GM12864 (cell line): Measurements from ENCODE around the gene CNKSR2.

Experiments
- DNase-seq: peaks from one replicate; pipeline ENCODE4 v3.0.0-alpha.2; 2011; ENCODE audit warnings: low read depth
- H3K4me3 ChIP-seq: 2 replicates; pipeline ENCODE4 v1.5.1; 2011; ENCODE audit warnings: mild to moderate bottlenecking, low read depth, low read length, control low read depth
- TF ChIP-seq, protein P1 (sequence below): IDR thresholded peaks from 2 replicates; pipeline ENCODE4 v1.5.1; 2011; ENCODE audit warnings: low read depth, mild to moderate bottlenecking, moderate library complexity, low read length, control low read depth, inconsistent platforms; ENCODE audit errors: missing control alignments

Gene CNKSR2

DNA sequence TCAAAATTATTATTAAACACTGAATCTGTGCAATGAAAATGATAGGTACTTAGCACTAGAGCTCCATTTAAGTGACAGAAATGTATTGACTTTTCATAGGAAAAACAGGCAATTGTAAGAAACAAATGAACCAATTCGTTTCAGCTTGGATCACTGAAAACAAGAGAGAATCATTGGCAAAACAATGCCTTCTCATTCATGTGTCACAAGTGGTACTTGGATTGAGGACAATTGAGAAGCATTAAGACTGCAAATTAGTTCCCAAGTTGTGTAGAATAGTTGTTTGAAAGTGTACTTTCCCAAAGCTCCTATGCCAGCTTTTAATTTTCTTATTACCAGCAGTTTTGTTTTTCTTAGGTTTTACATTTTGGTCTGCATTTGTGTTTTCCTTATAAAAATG is 20.6 kb downstream of the CNKSR2 start:
- TF ChIP-seq, protein P1, sequence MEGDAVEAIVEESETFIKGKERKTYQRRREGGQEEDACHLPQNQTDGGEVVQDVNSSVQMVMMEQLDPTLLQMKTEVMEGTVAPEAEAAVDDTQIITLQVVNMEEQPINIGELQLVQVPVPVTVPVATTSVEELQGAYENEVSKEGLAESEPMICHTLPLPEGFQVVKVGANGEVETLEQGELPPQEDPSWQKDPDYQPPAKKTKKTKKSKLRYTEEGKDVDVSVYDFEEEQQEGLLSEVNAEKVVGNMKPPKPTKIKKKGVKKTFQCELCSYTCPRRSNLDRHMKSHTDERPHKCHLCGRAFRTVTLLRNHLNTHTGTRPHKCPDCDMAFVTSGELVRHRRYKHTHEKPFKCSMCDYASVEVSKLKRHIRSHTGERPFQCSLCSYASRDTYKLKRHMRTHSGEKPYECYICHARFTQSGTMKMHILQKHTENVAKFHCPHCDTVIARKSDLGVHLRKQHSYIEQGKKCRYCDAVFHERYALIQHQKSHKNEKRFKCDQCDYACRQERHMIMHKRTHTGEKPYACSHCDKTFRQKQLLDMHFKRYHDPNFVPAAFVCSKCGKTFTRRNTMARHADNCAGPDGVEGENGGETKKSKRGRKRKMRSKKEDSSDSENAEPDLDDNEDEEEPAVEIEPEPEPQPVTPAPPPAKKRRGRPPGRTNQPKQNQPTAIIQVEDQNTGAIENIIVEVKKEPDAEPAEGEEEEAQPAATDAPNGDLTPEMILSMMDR, result no peak
- H3K4me3 ChIP-seq, result no peak overlapping the region
- no peak for DNase-seq

DNA sequence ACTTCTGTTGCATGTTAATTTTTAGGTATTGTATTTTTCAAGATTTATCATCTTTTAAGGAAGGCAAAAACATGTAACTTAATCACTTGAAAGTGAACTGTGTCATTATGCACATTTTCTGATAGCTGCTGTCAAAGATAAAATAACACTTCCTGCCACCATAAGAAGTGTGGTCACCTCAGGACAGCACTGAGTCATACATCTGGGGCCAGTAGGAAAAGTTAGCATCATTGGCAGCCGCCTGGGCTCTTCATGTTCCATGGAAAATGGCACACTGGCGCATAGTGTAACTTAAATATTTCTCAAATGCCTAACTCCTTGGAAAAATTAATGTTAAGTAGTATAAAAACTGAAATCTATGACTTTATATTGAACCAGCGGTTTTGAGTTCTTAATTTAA is 24.2 kb downstream of the CNKSR2 start:
- H3K4me3 ChIP-seq, result no peak overlapping the region
- no peak for DNase-seq
- TF ChIP-seq, protein P1, result no peak

DNA sequence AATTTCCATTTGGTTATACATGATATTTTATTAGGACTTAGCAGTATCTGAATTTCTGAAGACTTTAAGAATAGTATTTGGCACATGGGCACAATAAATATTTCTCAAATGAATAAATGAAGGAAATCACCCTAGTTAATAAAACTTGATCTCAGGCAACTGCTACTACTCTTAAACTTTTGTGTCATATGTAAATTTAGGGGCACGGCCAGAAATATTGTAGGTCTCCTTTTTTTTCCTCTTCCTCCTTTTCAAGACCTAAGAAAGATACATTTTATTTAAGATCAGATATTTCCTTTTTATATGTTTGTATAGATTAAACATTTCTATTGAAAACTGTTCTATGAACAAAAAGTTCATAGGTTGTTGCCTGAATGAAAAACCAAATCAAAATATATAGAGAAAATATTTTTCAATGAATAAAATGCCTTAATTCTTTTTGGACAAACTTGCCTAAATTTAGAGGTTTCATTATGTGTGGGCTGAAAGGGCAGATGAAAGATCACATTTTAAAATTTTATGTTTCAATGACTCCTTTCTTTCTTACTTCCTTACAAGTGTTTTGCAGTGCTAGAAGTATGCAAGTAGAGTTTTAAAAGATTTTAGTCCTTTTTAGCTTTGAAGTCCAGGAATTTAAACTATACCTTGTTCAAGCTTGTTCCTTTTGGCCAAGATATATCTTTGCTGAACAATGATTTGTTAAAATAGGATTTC is 26.3 kb downstream of the CNKSR2 start:
- TF ChIP-seq, protein P1, result no peak
- no peak overlapping the region for H3K4me3 ChIP-seq
- DNase-seq, result no peak

DNA sequence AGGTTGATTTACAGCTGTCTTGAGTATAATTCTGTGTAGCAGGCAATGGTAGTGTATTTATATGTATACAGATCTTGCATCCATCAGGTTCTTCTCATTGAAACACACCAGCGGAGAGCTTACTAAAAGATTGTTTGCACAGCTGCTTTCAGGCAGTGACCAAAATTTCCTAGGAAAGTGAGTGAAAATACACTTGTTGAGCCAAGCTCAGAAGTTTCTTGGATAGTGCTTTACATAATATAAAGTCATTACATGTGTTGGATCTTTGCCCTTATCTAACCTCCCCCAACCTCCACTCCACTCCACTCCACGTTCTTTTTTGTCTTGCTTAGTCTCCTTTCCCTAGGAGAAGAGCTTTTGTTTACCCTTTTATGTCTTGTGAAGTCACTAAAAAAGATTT is 34.1 kb downstream of the CNKSR2 start:
- TF ChIP-seq, protein P1, result no peak
- H3K4me3 ChIP-seq, result no peak overlapping the region
- no peak for DNase-seq

DNA sequence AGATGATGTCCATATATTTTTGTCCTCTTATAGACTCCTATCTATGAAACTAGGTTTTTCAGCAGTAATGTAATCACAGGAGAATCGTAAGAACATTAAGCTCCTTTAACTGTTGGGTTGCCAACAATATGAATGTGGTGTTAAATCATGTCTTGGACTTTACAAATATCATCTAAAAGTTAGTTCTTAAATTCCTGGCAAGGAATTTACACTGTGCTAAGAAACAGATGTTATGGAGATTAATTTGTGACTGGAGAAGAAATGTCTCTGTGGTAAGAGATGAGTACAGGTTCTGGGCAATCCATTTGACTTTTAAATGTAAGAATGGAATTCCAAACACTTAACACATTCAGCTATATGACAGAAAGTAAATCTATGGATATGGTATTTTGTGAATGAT is 34.6 kb downstream of the CNKSR2 start:
- TF ChIP-seq, protein P1, result no peak
- no peak overlapping the region for H3K4me3 ChIP-seq
- no peak for DNase-seq

DNA sequence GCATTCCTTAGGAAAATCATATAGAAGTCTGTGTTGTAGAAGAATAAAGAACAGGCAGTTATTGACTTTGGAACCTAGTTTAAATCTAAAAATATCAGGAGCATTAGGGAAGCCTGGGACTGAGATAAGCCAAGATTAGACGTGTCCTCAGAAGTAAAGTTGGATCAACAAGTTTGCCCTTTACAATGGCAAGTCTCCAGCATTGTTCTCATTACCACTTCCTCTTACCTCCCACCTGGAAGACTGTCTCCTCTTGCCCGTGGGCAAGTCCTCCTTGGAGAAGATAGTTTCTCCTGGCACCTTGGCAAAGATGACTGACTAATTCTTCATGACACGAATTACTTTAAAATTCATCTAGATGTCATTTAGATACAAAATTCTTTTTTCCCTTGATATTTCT is 37.8 kb downstream of the CNKSR2 start:
- no peak overlapping the region for H3K4me3 ChIP-seq
- no peak for DNase-seq
- TF ChIP-seq, protein P1, result no peak

DNA sequence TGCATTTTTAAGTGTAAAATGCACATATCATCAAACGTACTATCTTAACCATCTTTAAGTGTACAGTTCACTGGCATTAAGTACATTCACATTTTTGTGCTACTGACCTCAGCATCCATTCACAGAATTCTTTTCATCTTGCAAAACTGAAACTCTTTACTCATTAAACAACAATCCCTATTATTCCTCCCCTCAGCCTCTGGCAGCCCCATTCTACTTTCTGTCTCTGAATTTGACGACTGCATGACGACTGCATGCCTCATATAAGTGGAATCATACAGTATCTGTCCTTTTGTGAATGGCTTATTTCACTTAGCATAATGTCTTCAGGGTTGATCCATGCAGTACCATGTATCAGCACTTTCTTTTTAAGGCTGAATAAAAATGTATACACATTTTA is 38.7 kb downstream of the CNKSR2 start:
- no peak overlapping the region for H3K4me3 ChIP-seq
- TF ChIP-seq, protein P1, result no peak
- no peak for DNase-seq
